GM03348 (cell line): Measurements from ENCODE around the gene TTLL4.

Experiments used
- DNase-seq: peaks from one replicate; pipeline ENCODE4 v3.0.0; 2012; ENCODE audit warnings: low spot score

The TTLL4 gene

GRCh38 chr2:218783688-218784087 is 73.1 kb downstream of the TTLL4 start:
- DNase-seq: no peak

DNA sequence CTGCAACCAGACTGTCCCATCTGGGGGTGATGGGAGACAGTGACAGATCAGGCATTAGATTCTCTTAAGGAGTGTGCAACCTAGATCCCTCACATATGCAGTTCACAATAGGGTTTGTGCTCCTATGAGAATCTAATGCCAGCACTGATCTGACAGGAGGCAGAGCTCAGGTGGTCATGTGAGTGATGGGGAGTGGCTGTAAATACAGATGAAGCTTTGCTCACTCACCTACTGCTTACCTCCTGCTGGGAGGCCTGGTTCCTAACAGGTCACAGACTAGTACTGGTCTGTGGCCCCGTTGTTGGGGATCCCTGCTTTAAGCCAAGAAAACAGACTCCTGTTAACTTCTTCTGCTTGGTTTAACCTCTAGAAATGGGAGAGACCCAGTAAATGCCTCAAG is 74.5 kb downstream of the TTLL4 start:
- no peak for DNase-seq

GRCh38 chr2:218786133-218786532 is 75.5 kb downstream of the TTLL4 start:
- DNase-seq: no peak

- DNase-seq: no peak
Measured at GRCh38 chr2:218788529-218789255, 78.1 kb downstream of the TTLL4 start.

DNA sequence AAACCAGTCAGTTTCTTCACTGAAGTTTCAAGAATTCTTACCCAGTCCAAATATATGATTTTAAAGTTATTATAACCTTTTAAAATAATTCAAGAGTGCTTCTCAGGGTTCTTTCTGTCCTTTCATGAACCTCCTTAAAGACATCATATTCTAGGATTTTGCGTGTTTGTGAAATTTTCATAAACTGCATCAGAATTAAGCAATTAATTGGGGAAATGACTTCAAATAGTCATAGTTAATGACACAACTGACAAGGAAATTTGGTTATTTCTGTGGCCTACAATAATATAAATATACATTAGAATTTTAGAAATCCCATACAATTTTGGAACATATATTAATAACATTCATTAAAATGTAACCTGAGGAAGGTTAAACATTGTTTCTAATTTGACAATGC is 81.8 kb downstream of the TTLL4 start:
- no peak for DNase-seq

DNA sequence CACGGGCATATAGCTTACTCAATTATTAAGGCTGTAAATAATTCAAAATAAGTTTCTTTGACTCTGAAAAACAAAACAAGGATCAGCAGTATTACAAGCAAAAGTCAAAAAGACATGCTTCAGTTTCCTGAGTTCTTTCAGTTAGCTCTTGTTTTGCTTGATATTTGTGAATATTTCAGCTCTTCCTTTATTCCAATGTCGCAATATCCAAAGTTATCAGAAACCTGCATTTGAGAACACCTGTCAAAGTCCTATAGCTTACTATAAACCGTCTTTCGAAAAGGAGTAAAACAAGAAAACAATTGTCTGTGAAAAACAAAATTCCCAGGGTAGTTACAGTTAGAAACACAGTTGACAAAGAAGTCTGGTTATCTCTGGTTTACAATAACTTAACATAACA is 86.1 kb downstream of the TTLL4 start:
- DNase-seq: no peak

- DNase-seq: no peak
Measured at GRCh38 chr2:218798767-218799504, 88.3 kb downstream of the TTLL4 start.

DNA sequence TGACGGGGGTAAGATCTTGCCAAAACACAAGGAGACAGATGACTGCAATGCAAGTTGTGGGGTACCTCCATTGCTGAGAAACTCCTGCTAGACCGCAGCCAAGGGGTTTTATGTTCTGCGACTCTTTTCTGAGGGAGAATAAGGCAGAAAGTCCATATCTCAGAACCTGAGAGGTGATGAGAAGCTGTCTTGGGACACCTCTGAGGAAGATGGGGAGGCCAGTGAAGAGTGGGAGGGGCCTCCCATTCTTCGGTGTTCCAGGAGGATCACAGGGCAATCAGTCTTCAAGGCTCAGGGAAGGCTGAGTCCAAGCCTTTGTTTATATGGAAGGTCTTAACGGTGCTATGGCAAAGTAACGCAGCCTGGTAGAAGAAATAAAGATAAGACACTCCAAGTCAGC is 89.4 kb downstream of the TTLL4 start:
- no peak for DNase-seq

DNA sequence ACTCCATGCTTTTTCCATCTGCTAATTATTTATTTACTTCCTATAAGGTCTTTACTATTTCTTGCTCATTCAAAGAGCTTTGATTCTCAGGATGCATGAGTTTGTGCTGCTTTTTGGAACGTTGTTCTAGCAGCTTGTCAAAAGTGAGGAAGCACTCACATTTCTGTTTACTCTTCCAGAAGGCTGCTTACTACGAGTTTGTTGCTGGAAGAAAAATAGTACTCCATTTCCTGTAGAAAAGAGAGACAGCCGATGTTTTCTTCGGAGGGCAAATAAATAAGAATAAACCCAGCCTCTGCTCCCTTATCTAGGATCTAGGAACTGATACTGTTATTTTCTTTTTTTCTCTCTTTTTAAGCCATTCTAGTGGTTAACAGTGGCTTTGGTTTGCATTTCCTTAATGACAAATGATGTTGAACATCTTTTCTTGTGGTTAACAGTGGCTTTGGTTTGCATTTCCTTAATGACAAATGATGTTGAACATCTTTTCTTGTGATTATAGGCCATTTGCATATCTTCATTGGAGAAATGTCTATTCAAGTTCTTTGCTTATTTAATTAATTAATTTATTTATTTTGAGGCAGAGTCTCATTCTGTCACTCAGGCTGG is 91.9 kb downstream of the TTLL4 start:
- no peak for DNase-seq

DNA sequence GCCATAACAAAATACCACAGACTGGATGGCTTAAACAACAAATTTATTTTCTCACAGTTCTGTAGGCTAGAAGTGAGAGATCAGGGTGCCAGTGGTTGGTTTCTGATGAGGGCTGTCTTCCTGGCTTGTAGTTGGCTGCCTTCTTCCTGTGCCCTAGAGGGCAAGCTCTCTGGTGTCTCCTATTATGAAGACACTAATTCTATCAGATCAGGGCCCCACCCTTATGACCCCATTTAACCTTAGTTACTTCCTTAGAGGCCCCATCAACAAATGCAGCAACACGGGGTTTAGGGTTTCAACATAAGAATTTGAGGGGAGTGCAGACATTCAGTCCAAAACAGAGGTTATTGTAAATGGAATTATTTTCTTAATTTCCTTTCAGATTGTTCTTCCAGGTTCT is 94.2 kb downstream of the TTLL4 start:
- no peak for DNase-seq
